HG03097 (cell line): ENCODE measurements around the gene ERI3.

Experiments used
- ATAC-seq: cut with Tn5 transposase; IDR thresholded peaks from one replicate; pipeline ENCODE4 v1.9.1; 2021; ENCODE audit not compliant: unreplicated experiment, low FRiP score

The ERI3 gene

DNA sequence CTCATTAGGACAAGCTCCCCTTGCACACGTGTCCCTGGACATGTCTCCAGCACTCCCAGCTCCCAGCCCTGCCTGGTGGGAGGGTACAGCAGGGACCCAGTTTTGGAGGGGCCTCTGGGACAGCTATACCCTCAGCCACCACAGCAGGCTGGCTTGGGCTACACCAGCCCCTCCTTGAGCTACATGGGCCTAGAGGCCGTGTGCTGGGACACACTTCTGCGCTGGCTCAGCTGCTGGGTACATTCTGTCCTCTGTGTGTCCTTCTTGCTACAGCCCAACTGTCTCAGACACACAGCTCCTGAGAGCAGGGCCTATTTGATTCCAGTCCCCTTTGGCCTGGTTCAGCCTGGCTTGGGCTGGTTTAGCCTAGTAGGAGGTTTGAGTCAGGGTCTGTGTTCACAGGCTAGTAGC lies 115.1 kb downstream of the ERI3 start:
- ATAC-seq, result no peak

- no peak for ATAC-seq
These were observed 115.6 kb downstream of the ERI3 start for GRCh38 chr1:44239331-44239960.

DNA sequence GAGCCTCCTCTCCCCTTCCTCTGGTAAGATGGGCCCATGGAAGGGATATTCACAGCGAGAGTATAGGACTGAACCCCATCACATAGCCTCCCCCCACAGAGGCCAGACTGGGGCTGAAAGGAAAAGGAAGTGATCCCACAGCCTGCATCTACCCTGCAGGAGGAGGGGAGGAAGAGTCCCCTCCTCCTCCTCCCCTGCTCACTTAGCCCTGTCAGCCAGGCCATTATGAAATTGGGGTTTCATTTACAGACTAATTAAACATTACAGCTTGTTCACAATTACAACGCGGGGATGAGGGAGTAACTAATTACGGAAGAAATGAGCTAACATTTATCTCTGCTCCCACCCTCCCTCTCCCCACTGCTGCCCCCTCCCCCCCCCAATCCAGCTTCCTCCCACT lies 116.4 kb downstream of the ERI3 start:
- no peak for ATAC-seq

DNA sequence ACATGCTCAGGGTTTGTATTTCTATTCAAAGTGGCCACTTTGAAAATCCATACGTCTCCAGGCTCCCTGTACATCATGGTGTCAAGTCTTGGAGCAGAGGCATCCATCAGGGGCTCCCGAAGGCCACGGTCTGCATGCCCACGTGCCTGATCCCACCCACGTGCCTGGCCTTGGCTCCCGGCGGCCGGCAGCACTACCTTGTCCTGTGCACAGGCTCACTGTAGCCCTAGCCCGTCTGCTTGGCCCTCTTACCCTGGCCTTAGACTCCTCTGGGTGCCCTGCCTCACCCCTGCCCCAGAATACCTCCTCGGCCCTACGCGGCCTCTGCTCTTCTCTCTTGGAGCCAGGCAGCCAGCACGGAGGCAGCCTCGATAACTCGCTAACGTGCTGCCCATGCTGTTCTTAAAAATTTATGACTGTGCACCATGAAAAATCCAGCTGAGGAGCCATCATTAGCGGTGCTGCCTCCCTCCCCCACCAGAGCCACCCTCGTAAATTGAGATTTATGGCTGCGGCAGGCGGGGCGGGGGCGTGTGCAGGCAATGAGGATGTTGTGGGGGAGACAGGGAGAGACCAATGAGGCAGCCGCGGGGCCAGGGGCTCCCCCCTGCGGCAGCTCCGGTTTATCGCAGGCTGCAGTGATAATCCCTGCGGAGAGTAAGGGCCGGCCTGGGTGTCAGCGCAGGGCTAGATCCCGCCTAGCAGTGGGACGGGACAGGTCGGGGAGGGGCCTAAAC lies 117.2 kb downstream of the ERI3 start:
- no peak for ATAC-seq

DNA sequence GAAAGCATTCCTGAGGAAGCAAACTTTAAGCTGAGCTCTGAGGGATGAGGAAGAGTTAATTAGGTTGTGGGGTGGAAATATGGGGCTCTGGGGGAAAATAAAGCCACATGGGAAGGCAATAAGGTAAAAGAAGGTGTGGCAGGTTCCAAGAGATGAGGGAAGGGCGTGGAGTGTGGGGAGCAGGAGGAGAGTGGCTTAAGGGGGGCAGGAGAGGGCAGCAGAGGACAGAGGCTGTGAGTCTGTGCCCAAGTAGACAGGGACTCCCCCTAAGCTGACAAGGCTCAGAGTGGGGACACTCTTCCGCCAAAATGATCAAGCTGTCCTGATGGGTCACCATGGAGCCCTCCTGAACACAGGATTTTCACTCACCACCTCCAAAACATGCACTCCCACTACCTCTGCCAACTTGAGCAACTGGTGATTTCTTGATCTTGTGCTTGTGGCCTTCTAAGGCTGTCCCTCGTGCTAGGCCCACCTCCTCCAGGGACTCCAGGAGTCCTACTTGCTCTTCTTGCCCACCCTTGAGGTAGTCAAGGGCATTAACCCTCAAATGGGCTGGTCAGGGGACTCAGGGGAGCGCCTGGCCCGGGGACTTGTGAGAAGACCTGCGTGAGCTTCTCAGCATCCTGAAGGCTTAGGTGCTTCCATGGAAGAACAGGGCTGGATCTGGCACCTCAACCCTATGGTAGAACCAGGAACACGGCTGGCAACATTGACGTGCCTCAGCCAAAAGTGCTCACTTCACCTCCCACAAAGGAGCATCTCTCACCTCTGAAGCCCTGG lies 118.4 kb downstream of the ERI3 start:
- ATAC-seq, result no peak

DNA sequence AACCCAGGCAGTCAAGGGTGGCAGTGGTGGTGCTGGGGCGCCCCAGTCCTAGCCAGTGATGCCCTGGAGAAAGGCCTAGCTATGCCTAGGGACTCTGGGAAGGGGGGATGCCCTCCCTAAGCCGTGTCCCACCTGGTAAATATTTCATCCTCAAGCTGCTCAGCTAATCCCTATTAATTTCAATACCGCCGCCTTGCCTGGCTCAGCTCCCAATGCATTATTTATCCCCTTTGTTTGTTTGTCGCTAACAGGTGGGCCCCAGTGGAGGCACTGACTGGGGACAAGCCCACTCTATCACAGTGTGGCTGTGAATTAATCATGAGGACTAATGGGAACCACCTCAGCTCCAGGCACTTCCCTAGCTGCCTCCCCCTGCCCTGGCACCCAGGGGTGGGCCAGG lies 119.2 kb downstream of the ERI3 start:
- ATAC-seq, result no peak

DNA sequence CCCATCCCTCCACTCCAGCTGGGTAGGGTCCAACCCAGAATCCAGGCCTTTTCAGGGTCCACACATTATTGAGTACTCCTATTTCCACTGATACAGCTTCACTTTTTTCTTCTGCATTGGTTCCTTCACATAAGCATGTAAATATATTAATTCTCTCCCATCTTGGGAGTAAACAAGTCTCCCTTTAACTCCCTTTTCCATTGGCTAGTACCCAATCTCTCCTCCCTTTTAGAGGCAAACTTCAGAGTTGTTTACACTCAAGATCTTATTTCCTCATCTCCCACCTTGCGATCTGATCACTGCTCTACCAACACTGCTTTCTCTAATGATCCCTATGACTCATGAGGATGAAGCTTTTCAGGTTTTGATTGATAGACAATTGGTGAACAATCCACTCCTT lies 121.5 kb downstream of the ERI3 start:
- no peak for ATAC-seq

DNA sequence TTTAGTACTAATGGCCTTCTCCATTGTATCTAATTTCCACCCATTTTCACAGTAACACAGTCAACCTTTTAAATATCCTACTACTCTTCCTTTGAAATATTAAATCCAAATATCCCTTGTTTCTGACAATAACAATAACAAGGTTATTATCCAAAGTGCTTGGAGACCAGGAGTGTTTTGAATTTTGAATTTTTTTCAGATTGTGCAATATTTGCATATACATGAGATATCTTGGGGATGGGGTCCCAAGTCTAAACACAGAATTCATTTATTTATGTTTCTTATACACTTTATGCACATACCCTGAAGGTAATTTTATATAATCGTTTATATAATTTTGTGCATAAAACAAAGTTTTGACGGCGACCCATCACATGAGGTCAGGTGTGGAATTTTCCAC lies 124.3 kb downstream of the ERI3 start:
- ATAC-seq, result no peak

- no peak for ATAC-seq
These were observed 125.5 kb downstream of the ERI3 start for GRCh38 chr1:44229435-44230167.

GRCh38 chr1:44228218-44228617 lies 126.8 kb downstream of the ERI3 start:
- ATAC-seq, result no peak

DNA sequence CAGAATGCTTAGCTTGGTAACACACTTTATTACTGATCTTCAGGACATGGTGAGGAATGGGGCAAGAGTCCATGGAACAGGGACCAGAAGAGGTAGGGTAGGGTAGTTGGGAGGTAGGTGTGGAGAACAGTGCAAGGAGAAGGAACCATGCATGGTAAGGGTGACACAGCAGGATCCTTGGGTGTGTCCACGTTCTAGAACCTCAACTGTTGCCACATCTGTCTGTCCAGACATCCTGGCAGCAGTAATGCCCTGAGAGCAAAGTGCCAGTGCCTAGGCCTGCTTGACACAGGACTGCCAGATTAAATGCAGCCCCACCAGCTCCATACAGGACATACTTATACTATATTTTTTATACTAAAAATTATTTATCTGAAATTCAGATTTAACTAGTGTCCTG lies 127.8 kb downstream of the ERI3 start:
- no peak for ATAC-seq

GRCh38 chr1:44225761-44226160 lies 129.3 kb downstream of the ERI3 start:
- ATAC-seq, result no peak

- no peak for ATAC-seq
These were observed 131.9 kb downstream of the ERI3 start for GRCh38 chr1:44223187-44223610.

GRCh38 chr1:44222397-44223186 lies 132.5 kb downstream of the ERI3 start:
- no peak for ATAC-seq

DNA sequence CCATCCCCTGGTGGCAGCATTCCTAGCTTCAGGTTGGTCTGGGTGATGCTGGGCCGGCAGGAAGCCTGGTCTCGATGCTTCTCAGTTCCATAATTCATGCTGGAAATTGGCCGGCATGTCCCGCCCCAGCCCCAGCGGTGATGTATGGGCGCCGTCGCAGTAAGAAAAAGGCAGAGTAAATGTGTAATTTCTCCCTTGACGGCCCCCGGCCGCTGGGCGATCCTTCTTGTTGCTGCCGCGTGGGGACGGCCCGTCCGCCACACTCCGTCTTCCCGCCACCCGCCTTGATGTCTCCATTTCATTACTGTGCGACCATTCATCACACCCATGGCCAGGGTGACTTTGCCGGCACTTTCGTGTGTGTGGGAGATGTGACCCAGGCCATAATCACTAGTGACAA lies 133.3 kb downstream of the ERI3 start:
- no peak for ATAC-seq

DNA sequence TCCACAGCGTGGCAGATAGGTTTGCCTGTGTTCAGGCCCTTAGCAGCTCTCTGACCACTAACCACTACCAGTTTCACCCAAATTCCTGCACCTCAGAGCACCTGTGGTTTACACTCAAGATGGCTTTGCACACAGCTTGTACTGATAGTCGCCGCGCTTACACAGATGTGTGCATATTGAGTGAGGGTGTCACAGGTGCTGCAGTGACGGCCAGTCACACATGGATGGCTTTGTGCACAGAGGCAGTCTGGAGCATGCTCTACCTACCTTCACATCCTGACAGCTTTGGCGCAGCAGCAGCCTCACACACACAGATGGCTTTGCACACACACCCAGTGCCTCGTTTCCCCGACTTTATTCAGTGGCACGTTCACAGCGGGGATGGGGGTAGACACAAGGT lies 134.3 kb downstream of the ERI3 start:
- no peak for ATAC-seq

GRCh38 chr1:44220001-44220751 lies 134.9 kb downstream of the ERI3 start:
- ATAC-seq, result no peak

DNA sequence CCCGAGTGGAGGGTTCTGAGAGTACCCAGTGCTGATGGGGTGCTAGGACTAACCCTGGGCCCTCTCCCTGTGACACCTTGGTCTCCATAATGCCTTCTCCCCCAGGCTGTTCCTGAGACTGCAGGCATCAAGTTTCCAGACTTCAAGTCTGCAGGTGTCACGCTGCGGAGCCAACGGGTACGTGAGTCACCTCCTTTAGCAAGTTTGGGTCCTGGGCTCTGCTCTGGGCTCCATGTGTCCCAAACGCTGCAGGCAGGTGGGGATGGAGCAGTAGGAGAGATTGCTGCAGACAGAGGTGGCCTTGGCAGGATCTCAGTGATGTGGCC lies 135.8 kb downstream of the ERI3 start:
- no peak for ATAC-seq

GRCh38 chr1:44218503-44219300 lies 136.4 kb downstream of the ERI3 start:
- ATAC-seq, result no peak
